Gastrocnemius medialis (tissue), 4 donors: ENCODE measurements around the gene VWA7.

Source experiments
- CTCF ChIP-seq, 5 experiments: fragments of 450-650 bp in 3 of 5; fragments of 200-600 bp in 2 of 5; sonication (generic) in 2 of 5; IDR thresholded peaks in 4 of 5; conservative IDR thresholded peaks in 1 of 5; 1 replicate in 4 of 5; 2 replicates in 1 of 5; pipeline ENCODE4 v1.5.1; 2016 to 2019; ENCODE audit warnings: antibody characterized with exemption in 5 of 5, mild to moderate bottlenecking in 3 of 5, moderate library complexity in 3 of 5
- POLR2A ChIP-seq, 2 donors: fragments of 450-650 bp; IDR thresholded peaks; one replicate each; pipeline ENCODE4 v1.6.1; 2017; ENCODE audit warnings: antibody characterized with exemption in 2 of 2, mild to moderate bottlenecking in 2 of 2, moderate library complexity in 2 of 2

GRCh38 chr6:31744422-31744821 is 32.7 kb downstream of the VWA7 start:
- TF ChIP-seq CTCF (IDR thresholded peaks at IDR 0.05 in 4 of 5, conservative IDR thresholded peaks at IDR 0.05 in 1 of 5) (no peak), POLR2A (IDR thresholded peaks at IDR 0.05) (no peak)
